DND-41 (cell line): ENCODE measurements around the gene ZAP70.

Experiments used
- ATAC-seq: fragments of 200-7000 bp; cut with Tn5 transposase; 3 replicates; pipeline ENCODE4 v1.9.1; 2021; ENCODE audit warnings: low read depth; ENCODE audit not compliant: insufficient read depth
- DNase-seq: peaks from one replicate; pipeline ENCODE4 v3.0.0-alpha.2; 2020
- H2AFZ ChIP-seq: 2 replicates; pipeline ENCODE4 v1.6.0; 2012; ENCODE audit warnings: low read depth, low read length
- H3K27ac ChIP-seq: 2 replicates; pipeline ENCODE4 v1.5.1; 2012; ENCODE audit warnings: low read length, inconsistent platforms
- H3K27me3 ChIP-seq: fragments of 200-600 bp; sonication (generic); 2 replicates; pipeline ENCODE4 v1.6.0; 2012; ENCODE audit warnings: low read length, mild to moderate bottlenecking, inconsistent platforms; ENCODE audit not compliant: insufficient read depth, poor library complexity
- H3K36me3 ChIP-seq: 2 replicates; pipeline ENCODE4 v1.5.1; 2012; ENCODE audit warnings: low read length, inconsistent platforms; ENCODE audit not compliant: insufficient read depth
- H3K4me1 ChIP-seq: 2 replicates; pipeline ENCODE4 v1.5.1; 2012; ENCODE audit warnings: mild to moderate bottlenecking, low read length; ENCODE audit not compliant: insufficient read depth
- H3K4me2 ChIP-seq: 2 replicates; pipeline ENCODE4 v1.6.0; 2012; ENCODE audit warnings: mild to moderate bottlenecking, moderate library complexity, low read length, inconsistent platforms; ENCODE audit not compliant: insufficient read depth
- H3K4me3 ChIP-seq, 2 experiments: fragments of 200-600 bp in 1 of 2; shearing (Covaris generic) in 1 of 2; 2 replicates each; pipeline ENCODE4 v1.5.1; 2012 to 2016; ENCODE audit warnings: inconsistent platforms in 2 of 2, low read length in 2 of 2, mild to moderate bottlenecking in 2 of 2, low read depth in 1 of 2, moderate library complexity in 1 of 2
- H3K79me2 ChIP-seq: 2 replicates; pipeline ENCODE4 v1.6.0; 2012; ENCODE audit warnings: low read length, inconsistent platforms; ENCODE audit not compliant: insufficient read depth
- H3K9ac ChIP-seq: 2 replicates; pipeline ENCODE4 v1.6.0; 2012; ENCODE audit warnings: low read depth, mild to moderate bottlenecking, inconsistent platforms, low read length, moderate library complexity
- H3K9me3 ChIP-seq: 2 replicates; pipeline ENCODE4 v1.5.1; 2012; ENCODE audit warnings: low read length, moderate library complexity, mild to moderate bottlenecking, inconsistent platforms; ENCODE audit not compliant: insufficient read depth, severe bottlenecking
- H4K20me1 ChIP-seq: 2 replicates; pipeline ENCODE4 v1.6.0; 2012; ENCODE audit warnings: low read length; ENCODE audit not compliant: insufficient read depth
- CTCF ChIP-seq: IDR thresholded peaks from 2 replicates; pipeline ENCODE4 v1.5.1; 2012; ENCODE audit warnings: borderline replicate concordance, low read length, moderate library complexity, mild to moderate bottlenecking; ENCODE audit not compliant: poor library complexity, severe bottlenecking; ENCODE audit errors: extremely low read depth
- EZH2 ChIP-seq: IDR thresholded peaks from 3 replicates; pipeline ENCODE4 v1.6.1; 2012; ENCODE audit warnings: borderline replicate concordance, low read depth, mild to moderate bottlenecking, moderate library complexity, low read length, inconsistent platforms; ENCODE audit not compliant: severe bottlenecking

The ZAP70 gene

GRCh38 chr2:97775074-97775473 is 61.7 kb downstream of the ZAP70 start:
- no peaks in the 10 kb centered on the region for H4K20me1 ChIP-seq
- no peaks in the 10 kb centered on the region for H3K9me3 ChIP-seq
- DNase-seq = no peak
- TF ChIP-seq CTCF (no peak), EZH2 (no peak)
- H2AFZ ChIP-seq = no peak overlapping the region
- no peaks in the 10 kb centered on the region for H3K4me1 ChIP-seq
- no peak overlapping the region for H3K27ac ChIP-seq
- H3K36me3 ChIP-seq = peaks cover 32% of the 10 kb centered on the region
- no peak for ATAC-seq
- no peak overlapping the region for H3K9ac ChIP-seq
- no peaks in the 10 kb centered on the region for H3K27me3 ChIP-seq
- no peak overlapping the region for H3K4me3 ChIP-seq
- H3K4me2 ChIP-seq = no peak overlapping the region
- no peaks in the 10 kb centered on the region for H3K79me2 ChIP-seq

- Histone ChIP-seq H3K36me3 (peaks cover 25% of the 10 kb centered on the region), H3K79me2 (no peaks in the 10 kb centered on the region), H3K4me1 (no peaks in the 10 kb centered on the region), H3K4me2 (no peak overlapping the region), H3K27me3 (no peaks in the 10 kb centered on the region), H3K9ac (no peak overlapping the region), H2AFZ (no peak overlapping the region), H3K27ac (no peak overlapping the region), H3K9me3 (no peaks in the 10 kb centered on the region), H4K20me1 (0 out of 2 replicates have a peak, but pooled peaks cover 3% of the 10 kb centered on the region), H3K4me3 (no peak overlapping the region)
- DNase-seq (no peak), ATAC-seq (no peak)
- TF ChIP-seq EZH2 (no peak), CTCF (no peak)
These were observed 65.8 kb downstream of the ZAP70 start for GRCh38 chr2:97779141-97779540.

- H4K20me1 ChIP-seq = 0 out of 2 replicates have a peak, but pooled peaks cover 3% of the 10 kb centered on the region
- H3K4me2 ChIP-seq = no peak overlapping the region
- no peaks in the 10 kb centered on the region for H3K4me1 ChIP-seq
- H2AFZ ChIP-seq = no peak overlapping the region
- no peak overlapping the region for H3K9ac ChIP-seq
- H3K4me3 ChIP-seq = no peak overlapping the region
- H3K36me3 ChIP-seq = peaks cover 16% of the 10 kb centered on the region; the same call in 1 of the 2 replicates
- no peaks in the 10 kb centered on the region for H3K79me2 ChIP-seq
- ATAC-seq (no peak), DNase-seq (no peak)
- H3K27ac ChIP-seq = no peak overlapping the region
- no peaks in the 10 kb centered on the region for H3K27me3 ChIP-seq
- no peaks in the 10 kb centered on the region for H3K9me3 ChIP-seq
- TF ChIP-seq CTCF (no peak), EZH2 (no peak)
These were observed 68.6 kb downstream of the ZAP70 start for GRCh38 chr2:97781981-97782380.

- no peak overlapping the region for H3K4me3 ChIP-seq
- H3K4me1 ChIP-seq = no peaks in the 10 kb centered on the region
- H3K27me3 ChIP-seq = no peaks in the 10 kb centered on the region
- ATAC-seq (no peak), DNase-seq (no peak)
- H4K20me1 ChIP-seq = 0 out of 2 replicates have a peak, but pooled peaks cover 3% of the 10 kb centered on the region
- H2AFZ ChIP-seq = no peak overlapping the region
- H3K4me2 ChIP-seq = no peak overlapping the region
- TF ChIP-seq CTCF (no peak), EZH2 (no peak)
- H3K36me3 ChIP-seq = peaks cover 19% of the 10 kb centered on the region; the same call in 1 of the 2 replicates
- H3K9me3 ChIP-seq = no peaks in the 10 kb centered on the region
- no peaks in the 10 kb centered on the region for H3K79me2 ChIP-seq
- H3K27ac ChIP-seq = no peak overlapping the region
- no peak overlapping the region for H3K9ac ChIP-seq
These were observed 71.6 kb downstream of the ZAP70 start for GRCh38 chr2:97784953-97785352.
